Common myeloid progenitor, CD34-positive (primary cell): ENCODE data around the gene CARD9.

Source experiments
- CTCF ChIA-PET: fragments of 350-600 bp; sonication (Branson Sonifier 250); formaldehyde crosslinking; loops from one replicate; lab custom pipeline; 2021; ENCODE audit warnings: antibody characterized with exemption; lab: Charles Lee
- POLR2A ChIA-PET: fragments of 350-600 bp; sonication (Branson Sonifier 250); formaldehyde crosslinking; loops from one replicate; lab custom pipeline; 2021; ENCODE audit warnings: antibody characterized with exemption; lab: Charles Lee
- DNase-seq, 3 donors: peaks; one replicate each; pipeline versions ENCODE4 v3.0.0 to v3.0.0-alpha.2; 2013
- H3K27ac ChIP-seq, 2 experiments: 1 replicate in 1 of 2; 2 replicates in 1 of 2; pipeline ENCODE4 v1.7.0; 2013; ENCODE audit warnings: inconsistent platforms in 2 of 2, low read length in 2 of 2, mild to moderate bottlenecking in 2 of 2, low read depth in 1 of 2, moderate library complexity in 1 of 2; ENCODE audit not compliant: severe bottlenecking in 2 of 2, insufficient read depth in 1 of 2, poor library complexity in 1 of 2
- H3K27me3 ChIP-seq, 5 experiments: replicated peaks in 2 of 5; 1 replicate in 3 of 5; 2 replicates in 2 of 5; pipeline versions ENCODE4 v1.6.1 to v1.7.0; 2013; ENCODE audit warnings: low read length in 4 of 5, mild to moderate bottlenecking in 2 of 5, moderate library complexity in 2 of 5, inconsistent platforms in 1 of 5; ENCODE audit not compliant: insufficient read depth in 5 of 5, control insufficient read depth in 4 of 5
- H3K36me3 ChIP-seq, 4 experiments: 1 replicate in 2 of 4; 2 replicates in 2 of 4; pipeline versions ENCODE4 v1.6.1 to v1.7.0; 2013; ENCODE audit warnings: low read length in 3 of 4, control low read depth in 1 of 4, mild to moderate bottlenecking in 1 of 4; ENCODE audit not compliant: control insufficient read depth in 4 of 4, insufficient read depth in 4 of 4
- H3K4me1 ChIP-seq, 4 experiments: 1 replicate in 3 of 4; 2 replicates in 1 of 4; pipeline versions ENCODE4 v1.6.1 to v1.7.1; 2013; ENCODE audit warnings: low read length in 3 of 4, mild to moderate bottlenecking in 3 of 4, control low read depth in 1 of 4, inconsistent platforms in 1 of 4, moderate library complexity in 1 of 4; ENCODE audit not compliant: control insufficient read depth in 4 of 4, insufficient read depth in 4 of 4; ENCODE audit errors: control extremely low read depth in 1 of 4
- H3K4me3 ChIP-seq, 7 experiments: 1 replicate in 4 of 7; 2 replicates in 3 of 7; pipeline versions ENCODE4 v1.5.1 to v1.7.0; 2013; ENCODE audit warnings: mild to moderate bottlenecking in 7 of 7, low read length in 6 of 7, moderate library complexity in 6 of 7, inconsistent platforms in 2 of 7, low read depth in 2 of 7, control low read depth in 1 of 7; ENCODE audit not compliant: insufficient read depth in 4 of 7, control insufficient read depth in 1 of 7; ENCODE audit errors: extremely low read depth in 1 of 7
- H3K9me3 ChIP-seq, 5 experiments: 1 replicate in 4 of 5; 2 replicates in 1 of 5; pipeline versions ENCODE4 v1.6.1 to v1.7.1; 2013; ENCODE audit warnings: low read length in 4 of 5, mild to moderate bottlenecking in 2 of 5, inconsistent platforms in 1 of 5, low read depth in 1 of 5, moderate library complexity in 1 of 5; ENCODE audit not compliant: control insufficient read depth in 4 of 5, insufficient read depth in 2 of 5; ENCODE audit errors: control extremely low read depth in 1 of 5
- WGBS: methylation state at CpG from one replicate; pipeline ENCODE4 v1.1.5; 2013; ENCODE audit not compliant: insufficient coverage; 5-methylcytosine and 5-hydroxymethylcytosine counted together

CARD9 gene

DNA sequence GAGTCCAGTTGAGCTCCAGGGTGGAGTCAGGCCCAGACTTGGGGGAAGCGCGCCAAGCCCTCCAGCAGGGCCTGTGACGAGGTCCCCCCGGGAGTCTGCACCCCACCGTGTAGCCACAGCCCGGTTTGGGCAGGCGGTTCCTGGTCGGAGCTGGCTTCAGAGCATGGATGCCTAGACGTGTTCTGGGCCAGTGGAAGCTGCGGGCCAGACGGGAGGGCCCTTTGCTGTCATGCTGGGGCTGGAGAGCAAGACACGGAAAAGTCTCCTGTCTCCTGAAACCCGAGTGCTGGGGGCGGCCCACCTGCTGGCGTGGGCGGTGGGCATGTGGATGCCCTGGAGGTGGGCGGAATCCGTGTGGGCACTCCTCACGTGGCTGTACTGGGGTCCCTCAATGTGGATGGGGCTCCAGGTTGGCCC lies 44.2 kb downstream of the CARD9 start:
- Histone ChIP-seq H3K36me3 (peaks cover 0 to 21% (median 6%) of the 10 kb centered on the region in 4 experiments), H3K27ac (peak overlapping the region; percentile 75 to 85), H3K4me1 (peaks cover 0 to 58% (median 49%) of the 10 kb centered on the region in 4 experiments), H3K4me3 (peak overlapping the region; percentile 32 to 88 (median 76)), H3K27me3 (no peaks in the 10 kb centered on the region), H3K9me3 (no peaks in the 10 kb centered on the region)
- WGBS, result 94% methylated on average over 15 of the region's 19 CpGs
- ChIA-PET POLR2A (interaction anchor here (0.8 kb wide), 2 partner anchors 9 to 44 kb away, joined by 3 read pairs; no protein-coding TSS in a partner anchor), CTCF (interaction anchor here (1.0 to 9.6 kb wide), 3 partner anchors 8 to 157 kb away, joined by 3 to 101 read pairs (median 8); no protein-coding TSS in a partner anchor)
- DNase-seq, result no peak

DNA sequence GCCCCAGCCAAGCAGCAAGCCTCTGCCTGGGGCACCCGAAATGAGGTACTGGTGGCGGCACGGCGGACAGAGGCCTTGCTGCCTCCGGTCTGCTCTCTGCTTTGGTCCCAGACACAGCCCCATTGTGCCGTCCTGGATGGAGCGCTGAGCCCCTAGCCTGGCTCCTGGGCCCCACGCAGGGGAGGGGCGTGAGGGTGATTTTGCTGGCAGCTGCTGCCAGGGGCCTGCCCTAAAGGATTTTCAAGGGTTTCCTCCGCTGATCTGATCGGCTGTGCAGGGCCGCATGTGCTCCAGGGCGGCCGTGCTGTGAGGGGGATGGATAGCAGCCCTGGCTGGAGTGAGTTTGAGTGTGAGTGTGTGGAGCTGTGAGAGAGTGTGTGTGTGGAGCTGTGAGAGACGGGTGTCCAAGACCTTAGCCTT lies 44.8 kb downstream of the CARD9 start:
- Histone ChIP-seq H3K4me3 (peak overlapping the region; percentile 32 to 88 (median 76)), H3K27me3 (no peaks in the 10 kb centered on the region), H3K9me3 (no peaks in the 10 kb centered on the region), H3K27ac (peak overlapping the region; percentile 75 to 85), H3K36me3 (peaks cover 0 to 17% (median 6%) of the 10 kb centered on the region in 4 experiments), H3K4me1 (peaks cover 0 to 64% (median 55%) of the 10 kb centered on the region in 4 experiments)
- WGBS, result 3% methylated on average over 15 of the region's 15 CpGs
- ChIA-PET POLR2A (interaction anchor here (0.8 kb wide), 2 partner anchors 10 to 44 kb away, joined by 3 read pairs; no protein-coding TSS in a partner anchor), CTCF (interaction anchor here (1.0 to 9.6 kb wide), 4 partner anchors 9 to 158 kb away, joined by 3 to 101 read pairs (median 6); no protein-coding TSS in a partner anchor)
- DNase-seq, result peak in 2 of 3 donors; percentile 23 to 43

DNA sequence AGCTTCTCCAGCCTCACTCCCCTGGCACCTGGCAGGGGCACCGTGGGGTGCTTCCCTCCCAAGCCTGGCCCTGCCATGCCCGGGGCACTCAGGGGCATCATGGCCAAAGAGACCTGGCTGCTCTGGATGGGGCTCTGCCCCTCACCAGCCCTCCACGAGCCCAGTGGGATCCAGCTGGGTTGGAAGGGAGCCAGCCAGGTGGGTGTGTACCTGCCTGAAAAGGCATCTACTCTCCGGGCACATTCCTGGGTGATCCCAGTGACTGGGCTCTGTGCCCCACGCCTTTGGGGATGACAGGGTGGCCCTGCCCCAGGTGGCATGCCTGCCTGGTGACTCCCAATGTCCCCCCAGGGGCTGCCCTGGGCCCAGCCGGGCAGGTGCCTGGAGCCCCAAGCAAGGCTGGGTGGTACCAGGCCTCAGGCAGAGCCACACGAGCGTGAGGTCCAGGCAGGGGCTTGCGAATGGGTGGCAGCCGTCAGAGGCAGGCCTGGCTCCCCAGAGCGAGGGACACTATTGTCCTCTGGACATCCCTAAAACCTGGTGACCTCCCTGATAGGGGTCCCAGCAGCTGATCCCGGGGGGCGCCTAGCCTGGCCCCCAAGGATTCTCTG lies 45.4 kb downstream of the CARD9 start:
- H3K9me3 ChIP-seq, result no peaks in the 10 kb centered on the region
- ChIA-PET CTCF (interaction anchor here (1.0 to 9.6 kb wide), 4 partner anchors 9 to 158 kb away, joined by 3 to 101 read pairs (median 6); no protein-coding TSS in a partner anchor), POLR2A (interaction anchor here (0.7 to 0.8 kb wide), 3 partner anchors 14 to 45 kb away, joined by 3 read pairs; partner anchors contain the start of gene DNLZ)
- 7% methylated on average over 13 of the region's 13 CpGs for WGBS
- H3K36me3 ChIP-seq, result peaks cover 0 to 17% (median 6%) of the 10 kb centered on the region in 4 experiments
- no peak for DNase-seq
- peaks cover 0 to 69% (median 58%) of the 10 kb centered on the region in 4 experiments for H3K4me1 ChIP-seq
- H3K27me3 ChIP-seq, result no peaks in the 10 kb centered on the region
- H3K27ac ChIP-seq, result peak overlapping the region; percentile 75 to 85
- H3K4me3 ChIP-seq, result peak overlapping the region; percentile 32 to 88 (median 76)

DNA sequence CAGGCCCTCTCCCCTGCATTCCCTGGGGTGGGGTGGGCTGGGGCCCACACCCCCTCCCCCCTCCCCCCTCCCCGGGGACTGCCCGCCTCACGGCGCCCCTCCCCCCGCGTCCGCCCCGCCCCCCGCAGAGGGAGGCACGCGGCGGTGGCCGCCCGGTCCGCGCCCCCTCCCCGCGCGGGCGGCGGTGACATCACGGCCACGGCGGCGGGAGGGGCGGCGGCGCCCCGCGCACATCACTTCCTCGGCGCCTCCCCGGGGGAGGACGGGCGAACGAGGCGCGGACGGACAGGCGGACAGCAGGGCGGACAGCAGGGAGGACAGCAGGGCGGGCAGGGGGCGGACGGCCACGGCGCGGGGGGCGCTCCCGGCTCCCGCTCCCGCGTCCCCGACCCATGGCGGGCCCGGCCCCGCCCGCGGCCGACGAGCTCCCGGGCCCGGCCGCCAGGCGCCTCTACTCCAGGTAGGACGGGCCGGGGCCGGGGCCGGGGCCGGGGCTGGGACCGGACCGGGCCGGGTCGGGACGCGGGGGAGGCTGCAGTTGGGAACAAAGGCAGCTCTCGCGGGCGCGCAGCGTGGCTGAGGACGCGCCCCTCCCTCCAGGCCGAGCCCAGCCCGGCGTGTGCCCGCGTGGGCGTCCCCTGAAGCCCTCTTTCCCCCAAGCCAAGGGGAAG lies 46.0 kb downstream of the CARD9 start, which contains the start of gene GPSM1:
Gene GPSM1, plus strand, starts transcription at position 236 of the 671 bp plus-strand sequence. Its CDS starts 157 bp downstream, at position 393.
- 0% methylated on average over 18 of the region's 88 CpGs for WGBS
- H3K27me3 ChIP-seq, result no peaks in the 10 kb centered on the region
- ChIA-PET CTCF (interaction anchor here (1.1 to 9.6 kb wide), 5 partner anchors 10 to 76 kb away, joined by 3 to 101 read pairs (median 5); no protein-coding TSS in a partner anchor), POLR2A (interaction anchor here (0.7 to 1.1 kb wide), 3 partner anchors 15 to 36 kb away, joined by 3 read pairs; partner anchors contain the start of gene DNLZ)
- peak within 1 kb of the TSS; percentile 75 to 85 for H3K27ac ChIP-seq
- peak in 2 of 3 donors; percentile 62 to 65 for DNase-seq
- H3K36me3 ChIP-seq, result peaks cover 0 to 15% (median 5%) of the 10 kb centered on the region in 4 experiments
- peaks cover 0 to 76% (median 61%) of the 10 kb centered on the region in 4 experiments for H3K4me1 ChIP-seq
- H3K9me3 ChIP-seq, result no peaks in the 10 kb centered on the region
- peak within 1 kb of the TSS; percentile 36 to 88 (median 76) for H3K4me3 ChIP-seq

DNA sequence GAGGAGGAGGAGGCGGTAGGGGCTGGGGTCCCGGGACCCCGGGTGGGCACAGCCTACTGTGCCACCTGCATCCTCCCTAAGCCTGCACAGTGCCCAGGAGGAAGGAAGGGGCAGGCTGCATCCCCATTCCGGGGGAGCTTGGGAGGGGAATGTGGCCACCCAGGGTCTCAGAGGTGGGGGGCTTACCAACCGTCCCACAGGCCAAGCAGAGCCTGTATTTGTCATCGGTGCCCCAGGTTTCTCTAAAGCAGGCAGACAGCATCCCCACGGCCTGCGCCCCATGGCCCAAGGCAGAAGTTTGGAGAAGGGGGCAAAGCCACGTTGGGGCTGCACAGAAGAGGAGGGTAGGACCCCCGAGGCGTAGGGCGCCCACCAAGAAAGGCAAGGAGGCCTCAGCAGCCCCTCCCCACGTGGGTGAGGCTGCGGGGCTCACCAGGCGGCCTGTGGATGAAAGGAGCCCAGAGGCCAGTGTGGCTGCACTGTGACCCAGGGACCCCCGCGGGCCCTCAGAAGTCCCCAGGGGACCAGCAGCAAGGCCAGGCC lies 46.6 kb downstream of the CARD9 start:
- peak overlapping the region; percentile 64 to 79 for H3K27ac ChIP-seq
- H3K36me3 ChIP-seq, result peaks cover 0 to 9% (median 3%) of the 10 kb centered on the region in 4 experiments
- WGBS, result 5% methylated on average over 12 of the region's 17 CpGs
- ChIA-PET POLR2A (interaction anchor here (1.1 kb wide), 1 partner anchor 17 kb away, joined by 3 read pairs; no protein-coding TSS in a partner anchor), CTCF (interaction anchor here (1.0 to 9.6 kb wide), 4 partner anchors 14 to 76 kb away, joined by 3 to 101 read pairs (median 4); no protein-coding TSS in a partner anchor)
- H3K4me1 ChIP-seq, result peaks cover 0 to 79% (median 63%) of the 10 kb centered on the region in 4 experiments
- peak overlapping the region in 6 of 7 experiments; percentile 10 to 62 (median 51) for H3K4me3 ChIP-seq
- DNase-seq, result peak in 2 of 3 donors; percentile 76 to 86
- no peaks in the 10 kb centered on the region for H3K27me3 ChIP-seq
- no peaks in the 10 kb centered on the region for H3K9me3 ChIP-seq

DNA sequence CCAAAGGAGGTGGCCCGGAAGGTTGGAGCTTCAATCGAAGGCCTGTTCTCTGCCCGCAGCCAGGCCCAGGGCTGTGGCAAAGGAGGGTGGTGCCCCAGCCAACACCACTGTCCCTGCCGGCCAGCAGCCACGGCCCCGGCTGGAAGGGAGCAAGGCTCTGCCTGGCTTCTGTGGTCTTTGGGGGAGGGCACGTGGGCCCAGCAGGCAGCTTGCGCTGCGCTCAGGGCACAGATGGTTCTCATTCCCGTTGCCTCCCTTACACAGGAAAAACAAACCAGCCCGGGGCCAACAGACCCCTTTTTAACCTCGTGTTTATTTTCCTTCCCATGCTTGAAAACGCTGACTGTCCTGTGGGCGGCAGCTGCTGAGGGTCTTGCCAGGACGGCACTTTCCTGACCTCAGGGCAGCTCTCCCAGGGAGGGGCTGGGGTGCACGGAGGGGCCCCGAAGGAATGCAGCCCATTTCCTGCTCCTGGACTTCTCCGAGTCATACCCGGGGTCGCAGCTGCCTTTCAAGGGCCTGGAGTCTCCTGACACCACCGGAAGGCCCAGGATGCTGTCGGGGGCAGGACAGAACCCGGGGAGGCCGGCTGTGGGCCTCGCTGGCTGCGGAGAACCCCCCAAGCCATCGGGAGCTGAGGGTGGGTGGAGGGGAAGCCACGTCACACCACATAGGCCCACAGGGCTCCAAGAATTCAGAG lies 47.3 kb downstream of the CARD9 start:
- WGBS, result 5% methylated on average over 21 of the region's 28 CpGs
- Histone ChIP-seq H3K4me1 (peaks cover 0 to 79% (median 63%) of the 10 kb centered on the region in 4 experiments), H3K36me3 (peaks cover 0 to 7% (median 3%) of the 10 kb centered on the region in 4 experiments), H3K9me3 (no peaks in the 10 kb centered on the region), H3K27me3 (no peaks in the 10 kb centered on the region), H3K27ac (peak overlapping the region; percentile 64 to 79), H3K4me3 (peak overlapping the region in 4 of 7 experiments; percentile 48 to 62 (median 56))
- ChIA-PET POLR2A (interaction anchor here (1.1 kb wide), 1 partner anchor 16 kb away, joined by 3 read pairs; no protein-coding TSS in a partner anchor), CTCF (interaction anchor here (0.9 to 9.6 kb wide), 5 partner anchors 14 to 77 kb away, joined by 3 to 101 read pairs (median 3); no protein-coding TSS in a partner anchor)
- DNase-seq, result peak in 2 of 3 donors; percentile 80 to 86
